Loucy (cell line): ENCODE data around the gene FTCDNL1.

Experiments used
- H2AFZ ChIP-seq: fragments of 200-600 bp; sonication (generic); 2 replicates; pipeline ENCODE4 v1.6.0; 2016; ENCODE audit warnings: antibody characterized with exemption, mild to moderate bottlenecking, low read length, moderate library complexity
- H3F3A ChIP-seq: fragments of 200-600 bp; 2 replicates; pipeline ENCODE4 v1.6.0; 2016; ENCODE audit warnings: antibody characterized with exemption, low read depth, mild to moderate bottlenecking
- H3K27me3 ChIP-seq: fragments of 200-600 bp; sonication (generic); 2 replicates; pipeline ENCODE4 v1.6.1; 2014; ENCODE audit warnings: low read length, mild to moderate bottlenecking; ENCODE audit not compliant: insufficient read depth, poor library complexity, severe bottlenecking
- H3K36me3 ChIP-seq: fragments of 200-600 bp; sonication (generic); 2 replicates; pipeline ENCODE4 v1.6.1; 2016; ENCODE audit warnings: low read length; ENCODE audit not compliant: insufficient read depth
- H3K4me1 ChIP-seq: fragments of 200-600 bp; sonication (generic); 2 replicates; pipeline ENCODE4 v1.5.1; 2014; ENCODE audit warnings: low read length, mild to moderate bottlenecking; ENCODE audit not compliant: insufficient read depth, poor library complexity, severe bottlenecking
- H3K4me2 ChIP-seq: fragments of 200-600 bp; sonication (generic); 2 replicates; pipeline ENCODE4 v1.6.0; 2014; ENCODE audit warnings: antibody characterized with exemption, low read length, low read depth, mild to moderate bottlenecking; ENCODE audit not compliant: poor library complexity, severe bottlenecking
- H3K4me3 ChIP-seq: fragments of 200-600 bp; sonication (generic); 2 replicates; pipeline ENCODE4 v1.5.1; 2014; ENCODE audit warnings: low read length, mild to moderate bottlenecking, mixed read lengths; ENCODE audit not compliant: poor library complexity, severe bottlenecking
- H3K79me2 ChIP-seq: fragments of 200-600 bp; sonication (generic); 2 replicates; pipeline ENCODE4 v1.6.1; 2014; ENCODE audit warnings: low read length; ENCODE audit not compliant: insufficient read depth
- H3K9ac ChIP-seq: fragments of 200-600 bp; sonication (generic); 2 replicates; pipeline ENCODE4 v1.6.0; 2014; ENCODE audit warnings: mild to moderate bottlenecking, low read depth, low read length, moderate library complexity; ENCODE audit not compliant: poor library complexity, severe bottlenecking
- H3K9me2 ChIP-seq: fragments of 200-600 bp; sonication (generic); replicated peaks from 2 replicates; pipeline ENCODE4 v1.6.1; 2016; ENCODE audit warnings: low read depth, low read length, mixed read lengths
- H3K9me3 ChIP-seq: fragments of 200-600 bp; sonication (generic); 2 replicates; pipeline ENCODE4 v1.6.1; 2014; ENCODE audit warnings: mild to moderate bottlenecking, antibody characterized with exemption, low read length, low read depth; ENCODE audit not compliant: insufficient read depth
- H4K20me1 ChIP-seq: fragments of 200-600 bp; sonication (generic); 2 replicates; pipeline ENCODE4 v1.6.0; 2014; ENCODE audit warnings: antibody characterized with exemption, low read length, mild to moderate bottlenecking; ENCODE audit not compliant: insufficient read depth, poor library complexity, severe bottlenecking
- CTCF ChIP-seq: fragments of 200-600 bp; sonication (generic); conservative IDR thresholded peaks from 2 replicates; pipeline ENCODE4 v1.5.1; 2014; ENCODE audit warnings: mild to moderate bottlenecking, antibody characterized with exemption, low read length
- EZH2phosphoT487 ChIP-seq: fragments of 200-600 bp; IDR thresholded peaks from 2 replicates; pipeline ENCODE4 v1.6.1; 2018; ENCODE audit warnings: antibody characterized with exemption, mild to moderate bottlenecking, moderate library complexity, borderline replicate concordance

FTCDNL1 gene

GRCh38 chr2:199743415-199744120 is 107.4 kb downstream of the FTCDNL1 start:
- Histone ChIP-seq H3K36me3 (no peaks in the 10 kb centered on the region), H3K79me2 (no peaks in the 10 kb centered on the region), H3F3A (no peaks in the 10 kb centered on the region), H3K4me3 (no peak overlapping the region), H3K9ac (no peak overlapping the region), H3K9me2 (no peaks in the 10 kb centered on the region), H3K4me1 (no peaks in the 10 kb centered on the region), H2AFZ (no peak overlapping the region), H3K27me3 (no peaks in the 10 kb centered on the region), H3K4me2 (no peak overlapping the region), H4K20me1 (no peaks in the 10 kb centered on the region), H3K9me3 (no peaks in the 10 kb centered on the region)
- TF ChIP-seq CTCF (no peak), EZH2phosphoT487 (no peak)

GRCh38 chr2:199742884-199743283 is 108.1 kb downstream of the FTCDNL1 start:
- H3K9me3 ChIP-seq = no peaks in the 10 kb centered on the region
- H2AFZ ChIP-seq = no peak overlapping the region
- H3K4me3 ChIP-seq = no peak overlapping the region
- no peaks in the 10 kb centered on the region for H3F3A ChIP-seq
- TF ChIP-seq CTCF (no peak), EZH2phosphoT487 (no peak)
- no peaks in the 10 kb centered on the region for H3K27me3 ChIP-seq
- H3K36me3 ChIP-seq = no peaks in the 10 kb centered on the region
- H3K79me2 ChIP-seq = no peaks in the 10 kb centered on the region
- no peak overlapping the region for H3K9ac ChIP-seq
- H4K20me1 ChIP-seq = no peaks in the 10 kb centered on the region
- H3K4me1 ChIP-seq = no peaks in the 10 kb centered on the region
- no peaks in the 10 kb centered on the region for H3K9me2 ChIP-seq
- no peak overlapping the region for H3K4me2 ChIP-seq

- no peaks in the 10 kb centered on the region for H3K4me1 ChIP-seq
- H3F3A ChIP-seq = no peaks in the 10 kb centered on the region
- H2AFZ ChIP-seq = peak overlapping the region; percentile 47; the same call in 1 of the 2 replicates
- TF ChIP-seq EZH2phosphoT487 = no peak
- 0 out of 2 replicates have a peak, but pooled peaks have one; percentile 5 for TF ChIP-seq CTCF
- H3K4me2 ChIP-seq = no peak overlapping the region
- no peaks in the 10 kb centered on the region for H3K9me3 ChIP-seq
- no peaks in the 10 kb centered on the region for H3K79me2 ChIP-seq
- H4K20me1 ChIP-seq = no peaks in the 10 kb centered on the region
- H3K4me3 ChIP-seq = no peak overlapping the region
- H3K36me3 ChIP-seq = no peaks in the 10 kb centered on the region
- no peak overlapping the region for H3K9ac ChIP-seq
- H3K27me3 ChIP-seq = no peaks in the 10 kb centered on the region
- H3K9me2 ChIP-seq = no peaks in the 10 kb centered on the region
Measured at GRCh38 chr2:199740111-199740428, 110.9 kb downstream of the FTCDNL1 start.
